Activated CD4-positive, CD25-positive, alpha-beta regulatory T cell treated with anti-CD3 and anti-CD28 coated beads, Interleukin-2, amount 50 U/mL, for 16 hours (primary cell): Measurements from ENCODE around the gene DHDH.

Experiments
- DNase-seq: peaks from one replicate; pipeline ENCODE4 v3.0.0-alpha.2; 2020; ENCODE audit warnings: low read depth, low spot score

Gene DHDH

DNA sequence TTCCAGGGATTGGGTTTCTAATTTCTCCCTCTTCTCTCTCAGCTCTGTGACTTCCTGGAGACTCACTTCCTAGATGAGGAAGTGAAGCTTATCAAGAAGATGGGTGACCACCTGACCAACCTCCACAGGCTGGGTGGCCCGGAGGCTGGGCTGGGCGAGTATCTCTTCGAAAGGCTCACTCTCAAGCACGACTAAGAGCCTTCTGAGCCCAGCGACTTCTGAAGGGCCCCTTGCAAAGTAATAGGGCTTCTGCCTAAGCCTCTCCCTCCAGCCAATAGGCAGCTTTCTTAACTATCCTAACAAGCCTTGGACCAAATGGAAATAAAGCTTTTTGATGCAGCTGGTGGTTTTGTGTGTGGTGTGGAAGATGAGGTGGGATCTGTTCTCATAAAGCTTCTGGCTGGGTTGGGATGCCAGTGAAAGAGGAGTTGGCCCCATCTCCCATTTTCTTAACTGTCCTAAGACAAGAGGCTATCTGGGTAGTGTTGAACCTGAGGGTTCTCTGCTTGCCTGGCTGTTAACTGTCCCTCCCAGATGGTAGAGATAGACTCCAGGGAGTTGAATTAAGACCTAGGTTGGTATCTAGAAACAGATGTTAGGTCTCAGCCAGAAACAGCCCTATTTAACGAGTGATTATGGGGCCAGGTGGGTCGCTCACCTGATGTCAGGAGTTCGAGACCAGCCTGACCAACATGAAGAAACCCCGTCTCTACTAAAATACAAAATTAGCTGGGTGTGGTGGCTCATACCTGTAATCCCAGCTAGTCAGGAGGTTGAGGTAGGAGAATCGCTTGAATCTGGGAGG is 33.2 kb downstream of the DHDH start:
- DNase-seq = no peak

DNA sequence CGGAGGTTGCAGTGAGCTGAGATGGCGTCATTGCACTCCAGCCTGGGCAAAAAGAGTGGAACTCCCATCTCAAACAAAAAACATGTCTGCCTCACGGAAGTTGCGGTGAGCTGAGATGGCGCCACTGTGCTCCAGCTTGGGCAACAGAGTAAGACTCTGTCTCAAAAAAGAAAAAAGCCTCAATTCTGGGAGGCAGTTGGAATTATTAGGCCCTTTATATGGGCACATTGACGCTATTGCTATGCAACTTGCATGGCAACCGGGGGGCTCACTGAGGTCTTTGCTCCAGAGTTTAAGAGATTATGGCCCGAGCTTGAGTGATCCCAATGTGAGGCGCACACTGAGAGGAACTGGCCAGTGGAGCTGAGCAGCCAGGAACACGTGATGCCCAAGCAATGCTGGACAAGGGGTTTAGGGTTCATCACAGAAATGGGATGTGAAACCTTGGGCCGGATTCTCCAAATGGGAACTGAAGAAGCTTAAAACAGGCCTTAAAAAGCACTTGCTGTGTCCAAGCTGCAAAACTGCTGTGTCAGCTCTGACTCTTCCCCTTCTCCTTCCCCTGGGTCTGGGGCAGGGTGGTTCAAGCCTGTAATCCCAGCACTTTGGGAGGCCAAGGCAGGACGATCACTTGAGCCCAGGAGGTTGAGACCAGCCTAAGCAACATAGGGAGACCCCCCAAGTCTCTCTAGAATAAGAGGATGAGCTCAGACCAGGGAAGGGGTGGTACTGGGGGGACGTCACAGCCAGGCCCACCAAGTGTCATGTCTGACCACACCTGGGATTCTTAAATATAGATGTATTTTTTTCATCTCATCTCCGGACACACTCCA is 34.1 kb downstream of the DHDH start:
- no peak for DNase-seq

DNA sequence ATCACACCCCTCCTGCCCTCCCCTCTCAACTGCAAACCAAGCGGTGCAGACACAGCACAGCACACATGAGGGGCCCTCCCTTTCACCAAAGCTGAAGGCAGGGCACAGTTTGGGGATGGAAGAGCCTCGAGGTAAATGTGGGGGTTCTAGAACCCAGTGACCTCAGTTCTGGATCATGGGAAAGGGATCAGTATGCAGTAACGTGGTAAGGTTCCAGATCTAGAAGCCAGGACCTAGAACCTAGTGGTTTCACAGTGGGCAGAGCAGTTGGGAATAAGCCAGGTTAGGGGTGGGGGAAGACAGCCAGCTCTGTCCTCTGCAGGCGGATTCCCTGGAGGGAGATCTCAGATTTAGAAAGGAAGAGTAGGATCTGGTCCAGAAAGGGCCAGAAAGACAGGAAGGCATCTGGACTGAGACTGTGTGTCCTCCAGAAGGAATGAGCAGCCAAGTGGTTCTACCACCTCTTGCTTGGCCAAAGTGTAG is 34.7 kb downstream of the DHDH start:
- no peak for DNase-seq

DNA sequence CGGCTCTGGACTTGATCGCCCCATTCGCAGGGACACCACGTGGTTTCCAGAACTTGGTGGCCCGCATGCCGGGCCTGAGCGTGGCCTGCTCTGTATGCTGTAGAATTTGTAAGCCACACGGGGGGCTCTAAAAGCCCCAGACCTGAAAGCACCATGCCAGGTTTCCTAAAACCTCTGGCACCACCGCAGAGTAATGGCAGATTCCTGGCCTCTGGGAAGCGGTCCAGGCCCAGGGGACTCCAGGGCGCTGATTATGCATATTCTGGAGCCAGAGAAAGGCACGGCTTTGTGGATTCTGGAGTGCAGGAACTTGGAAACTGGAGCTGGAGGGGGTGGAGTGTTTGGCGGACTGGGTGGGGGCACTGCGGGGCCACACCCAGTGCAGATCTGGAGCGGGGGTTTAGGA is 35.3 kb downstream of the DHDH start:
- no peak for DNase-seq

DNA sequence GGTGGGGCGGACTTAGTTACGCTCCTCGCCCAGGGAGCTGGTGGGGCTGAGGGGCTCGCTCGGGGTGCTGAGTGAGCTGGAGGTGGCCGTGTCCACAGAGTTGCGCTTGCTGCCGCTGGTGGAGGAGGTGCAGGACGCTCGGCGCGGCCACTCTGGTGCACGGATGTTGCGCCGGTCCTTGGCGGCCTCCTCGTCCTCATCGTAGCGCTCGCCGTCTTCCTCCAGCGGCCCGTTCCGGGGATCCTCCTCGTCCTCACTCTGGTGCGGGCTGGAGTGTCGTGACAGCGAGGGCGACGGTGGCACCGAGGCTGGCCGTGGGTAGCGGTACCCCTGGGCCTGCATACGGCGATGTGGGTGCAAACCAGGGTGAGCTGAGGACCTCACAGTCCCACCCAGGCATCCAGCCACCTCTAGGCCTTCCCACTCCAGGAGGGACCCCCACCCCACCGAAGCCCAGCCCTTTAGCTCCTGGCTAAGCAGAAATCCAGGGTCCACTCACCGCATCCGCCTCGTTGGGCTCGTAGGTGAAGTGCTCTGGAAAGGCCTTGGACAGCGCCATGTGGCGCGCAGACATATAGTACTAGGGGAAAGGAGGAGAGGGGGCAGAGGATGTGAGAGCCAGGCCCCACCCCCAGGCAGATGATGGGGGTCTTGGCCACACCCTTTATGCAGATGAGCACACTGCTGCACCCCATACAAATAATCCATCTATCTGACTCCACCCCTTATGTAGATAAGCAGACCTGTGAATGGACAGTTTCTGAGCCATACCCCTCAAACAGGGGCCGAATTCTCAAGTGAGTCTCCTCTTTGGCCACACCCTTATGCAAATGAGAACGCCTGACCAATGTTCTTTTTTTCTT is 36.0 kb downstream of the DHDH start:
- no peak for DNase-seq

DNA sequence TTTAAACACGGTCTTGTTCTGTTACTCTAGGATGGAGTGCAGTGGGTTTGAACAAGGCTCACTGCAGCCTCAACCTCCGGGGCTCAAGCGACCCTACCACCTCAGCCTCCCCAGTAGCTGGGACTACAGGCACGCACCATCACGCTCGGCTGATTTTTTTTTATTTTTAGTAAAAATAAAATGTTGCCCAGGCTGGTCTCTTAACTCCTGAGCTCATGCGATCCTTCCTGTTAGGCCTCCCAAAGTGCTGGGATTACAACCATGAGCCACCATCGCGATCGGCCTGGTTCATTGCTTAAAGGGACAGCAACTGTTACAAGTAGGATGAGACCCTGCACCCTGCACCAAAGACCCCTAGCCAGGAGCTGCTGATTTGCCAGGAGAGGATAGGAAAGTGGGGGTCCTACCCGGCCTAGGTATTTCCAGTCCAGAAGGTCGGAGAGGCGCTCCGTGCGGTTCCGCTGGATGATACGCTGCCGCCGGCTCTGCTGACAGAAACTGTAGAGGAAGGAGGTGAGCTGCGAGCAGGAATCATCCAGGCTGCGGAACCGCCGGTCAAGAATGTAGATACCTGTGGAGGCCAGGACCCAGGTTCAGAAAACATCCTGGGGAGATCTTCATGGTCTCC is 36.8 kb downstream of the DHDH start:
- no peak for DNase-seq

DNA sequence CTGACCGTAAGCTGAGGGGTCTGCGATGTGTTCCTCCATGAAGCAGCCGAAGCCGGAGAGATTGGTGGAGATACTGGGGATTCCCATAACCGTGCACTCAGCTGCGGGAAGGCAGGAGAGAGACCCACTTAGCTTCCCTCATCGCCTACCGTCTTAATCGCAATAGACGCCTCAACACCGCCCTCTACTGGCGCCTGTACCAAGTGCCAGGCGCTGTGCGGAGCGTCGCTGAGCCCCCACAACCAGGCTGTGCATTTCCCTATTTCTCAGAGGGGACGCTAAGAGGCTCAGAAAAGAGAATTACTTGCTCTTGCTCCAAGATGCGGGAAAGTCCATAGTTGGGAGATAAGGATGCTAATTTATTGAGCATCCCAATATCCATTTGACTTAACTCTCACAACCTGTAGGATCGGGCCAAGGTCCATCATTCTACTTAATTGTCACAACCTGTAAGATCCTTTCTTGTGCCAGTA is 37.5 kb downstream of the DHDH start:
- DNase-seq = peak; percentile 58

DNA sequence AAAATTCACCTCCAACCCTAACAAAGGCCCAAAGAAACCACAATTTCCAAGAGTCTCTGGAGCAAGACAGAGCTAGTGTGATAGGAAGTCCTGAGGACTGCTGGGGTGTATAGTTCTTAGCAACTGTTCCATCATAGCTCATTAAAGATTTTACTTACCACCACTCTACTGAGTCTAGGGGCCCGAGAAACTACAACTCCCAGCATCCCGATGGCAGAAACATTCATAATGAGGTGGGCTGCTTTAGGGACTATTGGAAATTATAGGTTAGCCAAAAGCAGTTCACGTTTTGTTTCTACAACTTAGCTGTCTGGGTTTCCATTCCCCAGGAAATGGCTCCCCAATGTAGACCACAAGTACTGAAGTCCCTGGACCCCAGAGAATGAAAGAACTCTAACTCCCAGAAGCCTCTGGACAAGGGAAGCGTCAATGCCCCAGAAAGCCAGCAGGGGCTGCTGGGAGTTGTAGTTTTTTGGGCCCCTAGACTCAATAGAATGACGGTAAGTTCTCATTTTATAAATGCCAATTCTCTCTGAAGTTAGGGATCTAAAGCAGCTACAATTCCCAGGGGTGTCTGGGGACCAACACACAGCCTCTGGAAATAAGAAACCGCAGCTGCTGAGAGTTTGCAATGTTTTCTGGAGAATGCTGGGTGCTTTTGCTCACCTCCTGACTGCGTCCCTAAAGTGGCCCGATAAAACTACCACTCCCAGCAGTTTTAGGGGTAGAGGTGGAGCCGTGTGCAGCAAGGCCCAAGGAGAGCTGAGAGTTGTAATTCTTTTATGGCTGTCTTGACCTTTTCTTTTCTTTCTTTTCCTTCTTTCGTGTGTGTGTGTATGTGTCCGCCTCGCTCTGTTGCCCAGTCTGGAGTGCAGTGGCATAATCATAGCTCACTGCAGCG is 42.7 kb downstream of the DHDH start:
- DNase-seq = no peak

DNA sequence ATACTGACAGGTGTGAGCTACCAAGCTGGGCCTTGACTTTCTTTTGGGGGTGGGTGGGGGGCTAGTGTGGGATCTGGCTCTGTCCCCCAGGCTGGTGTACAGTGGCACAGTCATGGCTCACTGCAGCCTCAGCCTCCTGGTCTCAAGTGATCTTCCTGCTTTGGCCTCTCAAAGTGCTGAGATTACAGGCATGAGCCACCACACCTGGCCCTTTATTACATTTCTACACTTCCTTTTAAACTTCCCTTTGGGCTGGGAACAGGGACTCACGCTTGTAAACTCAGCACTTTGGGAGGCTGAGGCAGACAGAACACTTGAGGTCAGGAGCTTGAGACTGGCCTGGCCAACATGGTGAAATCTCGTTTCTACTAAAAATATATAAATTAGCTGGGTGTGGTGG is 43.6 kb downstream of the DHDH start:
- DNase-seq = no peak

DNA sequence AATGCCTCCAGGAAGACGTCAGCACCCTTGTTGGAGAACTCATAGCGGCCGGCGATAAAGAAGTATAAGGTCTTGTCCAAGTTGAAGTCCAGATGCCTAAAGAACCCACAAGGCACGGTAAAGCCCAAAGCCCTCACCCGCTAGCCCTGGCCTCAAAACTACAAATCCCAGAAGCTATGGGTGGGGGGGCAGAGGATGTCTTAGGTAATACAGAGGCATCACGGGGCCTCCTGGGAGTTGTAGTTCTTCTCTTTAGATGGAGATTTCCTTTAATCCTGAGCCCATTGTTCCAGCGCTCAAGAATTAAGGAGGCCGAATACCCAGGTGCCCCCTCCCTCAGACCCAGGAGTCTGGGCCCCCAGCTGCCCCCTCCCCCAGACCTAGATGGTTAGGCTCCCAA is 48.8 kb downstream of the DHDH start:
- no peak for DNase-seq

DNA sequence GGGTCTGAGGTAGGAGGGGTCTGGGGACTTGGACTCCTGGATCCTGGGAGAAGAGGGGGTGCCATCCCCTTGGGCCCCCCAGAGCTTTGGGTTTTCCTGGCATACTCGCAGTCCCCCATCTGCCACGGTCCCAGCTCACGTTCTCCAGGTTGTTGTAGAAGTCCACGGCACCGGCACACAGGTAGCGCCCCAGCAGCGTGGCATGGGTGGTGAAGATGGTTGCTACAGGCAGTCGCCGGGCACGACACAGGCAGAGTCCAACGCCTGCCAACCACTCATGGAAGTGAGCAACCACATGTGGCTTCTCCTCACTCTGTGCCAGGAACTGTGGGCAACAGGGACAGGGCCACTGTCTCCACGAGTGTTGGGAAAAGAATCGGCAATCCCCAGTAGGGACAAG is 52.2 kb downstream of the DHDH start:
- DNase-seq = no peak

DNA sequence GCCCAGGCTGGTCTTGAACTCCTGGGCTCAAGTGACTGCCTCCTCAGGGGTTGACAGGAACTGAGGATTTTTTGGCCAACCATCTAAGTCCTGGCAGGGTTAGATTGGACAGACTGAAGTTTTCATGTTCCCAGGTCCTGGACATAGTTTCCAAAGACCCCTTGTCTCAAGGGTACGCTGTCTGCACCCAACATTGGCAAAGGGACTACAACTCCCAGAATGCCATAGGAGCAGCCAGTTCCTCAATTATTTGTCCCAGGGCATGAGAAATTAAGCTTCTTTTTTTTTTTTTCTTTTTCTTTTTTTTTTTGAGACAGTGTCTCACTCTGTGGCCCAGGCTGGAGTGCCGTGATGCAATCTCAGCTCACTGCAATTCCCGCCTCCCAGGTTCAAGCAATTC is 52.7 kb downstream of the DHDH start:
- no peak for DNase-seq

DNA sequence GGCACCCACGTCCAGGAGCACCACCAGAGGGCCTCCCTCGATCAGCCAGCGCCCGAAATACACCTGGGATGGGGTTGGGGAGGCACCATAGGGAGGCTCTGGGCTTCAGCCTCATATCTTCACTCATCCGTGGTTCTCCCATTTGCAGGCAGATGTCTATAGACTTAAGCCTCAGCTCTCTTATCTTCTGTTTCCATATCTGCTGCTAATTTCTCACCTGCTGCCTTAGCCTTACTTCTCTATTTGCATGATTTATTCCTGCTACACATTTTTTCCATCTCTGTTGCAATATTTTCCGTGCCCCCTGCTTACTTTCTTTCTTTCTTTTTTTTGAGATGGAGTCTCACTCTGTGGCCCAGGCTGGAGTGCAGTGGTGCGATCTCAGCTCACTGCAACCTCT is 53.8 kb downstream of the DHDH start:
- no peak for DNase-seq

DNA sequence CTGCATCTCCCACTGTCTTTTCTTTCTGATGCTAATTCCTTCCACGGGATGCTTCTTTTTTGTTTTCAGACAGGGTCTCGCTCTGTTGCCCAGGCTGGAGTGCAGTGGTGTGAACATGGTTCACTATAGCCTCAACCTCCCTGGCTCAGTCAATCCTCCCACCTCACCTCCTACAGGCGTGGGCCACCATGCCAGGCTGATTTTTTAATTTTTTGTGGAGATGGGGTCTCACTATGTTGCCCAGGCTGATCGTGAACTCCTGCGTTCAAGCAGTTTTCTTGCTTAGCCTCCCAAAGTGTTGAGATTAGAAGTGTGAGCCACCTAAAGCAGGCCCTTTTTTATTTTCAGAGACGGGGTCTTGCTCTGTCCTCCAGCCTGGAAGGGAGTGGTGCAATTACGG is 54.8 kb downstream of the DHDH start:
- DNase-seq = no peak

DNA sequence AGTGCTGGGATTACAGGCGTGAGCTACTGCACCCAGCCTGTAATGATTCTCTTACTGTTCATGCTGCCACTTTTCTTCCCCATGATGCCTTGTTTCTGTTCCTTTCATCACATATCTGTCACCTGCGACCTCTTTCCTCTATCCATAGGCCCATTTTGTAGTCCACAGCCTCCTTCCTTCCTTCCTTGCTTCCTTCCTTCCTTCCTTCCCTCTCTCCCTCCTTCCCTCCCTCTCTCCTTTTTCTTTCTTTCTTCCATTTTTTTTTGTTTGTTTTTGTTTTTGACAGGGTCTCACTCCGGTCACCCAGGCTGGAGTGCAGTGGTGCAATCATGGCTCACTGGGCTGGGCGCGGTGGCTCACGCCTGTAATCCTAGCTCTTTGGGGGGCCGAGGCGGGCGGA is 55.4 kb downstream of the DHDH start:
- DNase-seq = no peak

DNA sequence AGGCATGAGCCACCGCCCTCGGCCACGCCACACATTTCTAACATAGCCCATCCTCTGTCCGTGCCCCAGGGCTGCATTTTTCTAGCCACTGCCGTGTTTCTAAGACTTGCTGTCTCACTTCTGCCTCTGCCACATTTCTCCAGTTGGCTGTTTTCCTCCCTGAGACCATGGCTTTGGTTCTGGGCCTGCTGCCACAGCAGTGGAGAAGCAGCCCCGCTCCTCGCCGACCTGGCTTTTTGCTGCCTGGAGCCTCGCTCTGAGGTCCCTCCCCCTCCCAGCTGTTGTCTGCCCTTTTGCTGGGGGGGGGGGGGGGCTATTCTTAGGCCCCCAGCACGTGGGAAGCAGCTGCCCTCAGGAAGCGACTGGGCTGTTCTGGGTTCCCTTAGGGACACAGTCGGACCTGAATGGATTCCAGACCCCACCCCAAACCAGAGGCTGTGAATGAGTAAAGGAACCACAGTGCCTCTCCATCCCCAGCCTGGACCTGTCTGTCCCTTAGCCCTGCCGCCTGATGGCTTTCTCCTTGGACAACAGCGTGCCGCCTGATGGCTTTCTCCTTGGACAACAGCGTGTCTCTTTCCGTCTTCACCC is 56.3 kb downstream of the DHDH start:
- no peak for DNase-seq

DNA sequence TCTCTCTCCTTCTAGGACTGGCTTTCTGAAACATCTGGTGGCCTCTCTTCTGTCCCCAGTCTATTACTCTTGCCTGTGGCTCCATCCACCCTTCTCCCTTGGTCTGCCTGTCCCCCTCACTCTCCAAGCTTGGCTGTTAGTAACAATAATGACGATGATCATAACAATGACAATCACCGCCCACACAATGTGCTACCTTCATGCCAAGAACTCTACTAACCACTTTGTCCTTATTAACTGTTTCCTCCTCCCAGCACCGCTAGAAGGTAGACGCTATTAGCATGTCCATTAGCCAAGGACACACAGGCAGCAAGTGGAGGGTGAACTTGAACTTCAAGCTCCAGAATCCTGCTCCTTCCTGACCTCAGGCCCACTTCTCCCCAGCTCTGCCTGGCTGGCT is 56.9 kb downstream of the DHDH start:
- DNase-seq = no peak

DNA sequence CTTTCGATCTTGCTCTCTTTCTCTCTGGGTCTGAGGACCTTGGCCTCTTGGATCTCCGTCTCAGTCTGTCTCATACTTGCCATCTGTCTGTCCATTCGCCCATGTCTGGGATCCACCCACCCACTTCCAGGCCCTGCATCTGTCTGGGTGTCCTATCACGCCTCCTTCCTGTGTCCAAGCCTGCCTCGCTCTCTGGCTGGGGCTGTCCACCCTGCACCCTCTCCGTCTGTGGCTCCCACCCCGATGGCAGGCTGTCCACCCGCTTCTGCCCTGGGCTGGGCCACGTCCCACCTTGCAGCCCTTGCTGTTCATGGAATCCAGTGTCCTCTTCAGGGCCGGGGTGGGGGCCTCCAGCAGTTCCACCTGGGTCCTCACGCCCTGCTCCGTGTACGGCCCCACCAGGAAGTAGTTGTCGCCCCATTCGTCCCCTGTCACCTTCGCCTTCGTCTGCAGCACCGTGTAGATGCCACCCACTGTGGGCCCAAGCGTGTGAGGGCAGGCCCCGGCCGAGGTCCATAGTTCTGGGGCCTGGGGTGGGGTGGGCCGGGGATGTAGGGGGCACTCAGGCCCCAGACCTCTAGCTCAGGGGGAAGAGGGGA is 57.6 kb downstream of the DHDH start:
- DNase-seq = no peak

DNA sequence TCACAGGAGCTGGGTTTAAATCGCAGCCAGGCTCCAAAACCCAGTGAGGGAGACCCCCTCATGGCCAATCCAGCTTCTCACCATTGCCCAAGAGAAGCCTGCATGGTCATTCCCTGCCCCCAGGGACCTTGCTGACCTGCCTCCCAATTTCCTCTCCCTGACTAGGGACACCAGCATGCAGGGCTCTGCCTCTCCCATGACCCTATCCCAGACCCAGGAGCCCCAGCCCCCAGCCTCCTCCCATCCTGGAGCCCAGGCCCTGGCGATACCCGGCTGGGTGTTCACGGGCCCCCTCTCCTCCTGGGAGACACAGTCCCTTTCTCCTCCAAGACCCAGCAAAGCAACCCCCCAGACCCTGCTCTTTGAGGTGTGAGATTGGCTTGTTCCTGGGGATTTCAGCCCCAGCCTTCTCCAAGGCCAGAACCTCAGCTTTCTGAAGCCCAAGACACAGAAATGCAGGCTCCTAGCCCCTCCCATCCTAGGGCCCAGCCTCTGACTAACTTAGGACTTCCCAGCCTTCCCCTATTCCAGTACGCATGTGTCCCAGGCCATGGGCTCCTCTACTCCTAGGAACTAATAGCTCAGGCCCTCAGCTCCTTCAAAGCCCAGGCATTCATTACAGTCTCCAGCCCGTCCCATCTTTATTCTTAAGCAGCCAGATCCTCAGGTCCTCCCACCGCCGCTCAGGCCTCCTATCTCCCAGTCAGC is 58.5 kb downstream of the DHDH start:
- no peak for DNase-seq
